ENCODE data around the gene CRYL1.

Gene CRYL1

DNA sequence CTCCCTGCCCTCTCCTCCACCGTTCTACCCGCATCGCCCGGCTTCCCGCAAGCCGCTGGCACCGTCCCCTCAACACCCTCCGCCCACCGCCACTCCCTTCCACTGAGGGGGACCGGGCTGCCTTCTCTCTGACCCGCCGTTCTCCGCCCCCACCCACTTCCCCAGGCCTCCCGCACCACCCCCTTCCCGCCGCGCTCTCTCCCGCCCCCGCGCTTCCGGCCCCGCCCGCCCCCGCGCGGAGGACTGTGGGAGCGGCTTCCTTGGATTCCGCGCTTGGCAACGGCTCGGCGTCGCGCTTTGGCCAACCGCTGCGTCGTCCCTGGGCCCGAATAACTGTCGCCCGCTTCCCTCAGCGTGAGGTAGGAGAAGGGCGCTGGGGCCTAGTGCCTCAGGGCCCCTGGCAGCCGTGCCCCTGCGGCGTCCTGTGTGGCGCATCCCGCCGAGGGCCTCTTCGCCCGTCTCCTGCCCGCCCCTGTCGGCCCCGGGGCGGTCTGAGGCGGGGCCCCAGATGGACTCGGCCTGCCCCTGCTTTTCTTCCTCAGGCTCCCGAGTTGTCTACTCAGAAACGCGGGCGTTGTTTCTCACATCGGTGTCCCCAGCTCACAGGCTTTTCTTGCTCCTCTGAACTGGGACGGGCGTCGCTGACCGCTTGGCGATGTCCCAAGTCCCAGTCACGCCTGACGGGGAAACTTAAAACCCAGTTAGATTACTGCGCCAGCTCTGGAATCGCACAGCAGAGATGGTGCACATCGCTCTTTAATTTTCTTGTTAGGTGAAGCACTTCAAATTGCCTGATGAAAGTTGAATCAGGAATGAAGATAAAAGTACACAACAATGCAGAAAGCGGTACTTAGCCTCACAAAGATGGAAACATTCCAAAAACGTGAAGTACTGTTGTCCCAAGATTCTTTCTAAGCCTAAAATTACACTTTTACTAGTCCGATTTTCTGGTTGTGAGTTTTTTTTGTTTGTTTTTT is 41.5 kb upstream of the CRYL1 start, which contains the start of gene IFT88:
IFT88 (plus strand) TSS at position 260 of the 977 bp plus-strand sequence. CDS start 7,229 bp downstream, outside the sequence.
- Histone ChIP-seq H3F3A (ENCODE audit: insufficient read depth) (0 out of 2 replicates have a peak, but pooled peaks cover 3% of the 10 kb centered on the region), H3K27ac (ENCODE audit: low read depth, low read length) (peak within 1 kb of the TSS; percentile 58), H3K4me2 (ENCODE audit: low read depth, low read length, poor library complexity, severe bottlenecking) (peak within 1 kb of the TSS; percentile 95), H3K9ac (ENCODE audit: low read length) (peak within 1 kb of the TSS; percentile 72), H3K9me2 (replicated peaks; ENCODE audit: insufficient read depth, low read length) (no peaks in the 10 kb centered on the region), H2AFZ (ENCODE audit: low read depth, low read length, severe bottlenecking) (peak within 1 kb of the TSS; percentile 95), H3K9me3 (ENCODE audit: insufficient read depth, low read length) (peaks cover 6% of the 10 kb centered on the region; the same call in 1 of the 2 replicates), H3K4me3 (ENCODE audit: insufficient read depth, low read length, poor library complexity, severe bottlenecking) (peak within 1 kb of the TSS; percentile 66), H3K79me2 (ENCODE audit: insufficient read depth, low read length) (no peaks in the 10 kb centered on the region), H3K27me3 (ENCODE audit: low read length) (no peaks in the 10 kb centered on the region), H3K36me3 (ENCODE audit: low read length) (no peaks in the 10 kb centered on the region), H4K20me1 (ENCODE audit: low read depth, low read length) (no peaks in the 10 kb centered on the region)
- no peak for TF ChIP-seq EZH2phosphoT487 (conservative IDR thresholded peaks at IDR 0.05; ENCODE audit: low read length)
- TF ChIP-seq, protein P1, sequence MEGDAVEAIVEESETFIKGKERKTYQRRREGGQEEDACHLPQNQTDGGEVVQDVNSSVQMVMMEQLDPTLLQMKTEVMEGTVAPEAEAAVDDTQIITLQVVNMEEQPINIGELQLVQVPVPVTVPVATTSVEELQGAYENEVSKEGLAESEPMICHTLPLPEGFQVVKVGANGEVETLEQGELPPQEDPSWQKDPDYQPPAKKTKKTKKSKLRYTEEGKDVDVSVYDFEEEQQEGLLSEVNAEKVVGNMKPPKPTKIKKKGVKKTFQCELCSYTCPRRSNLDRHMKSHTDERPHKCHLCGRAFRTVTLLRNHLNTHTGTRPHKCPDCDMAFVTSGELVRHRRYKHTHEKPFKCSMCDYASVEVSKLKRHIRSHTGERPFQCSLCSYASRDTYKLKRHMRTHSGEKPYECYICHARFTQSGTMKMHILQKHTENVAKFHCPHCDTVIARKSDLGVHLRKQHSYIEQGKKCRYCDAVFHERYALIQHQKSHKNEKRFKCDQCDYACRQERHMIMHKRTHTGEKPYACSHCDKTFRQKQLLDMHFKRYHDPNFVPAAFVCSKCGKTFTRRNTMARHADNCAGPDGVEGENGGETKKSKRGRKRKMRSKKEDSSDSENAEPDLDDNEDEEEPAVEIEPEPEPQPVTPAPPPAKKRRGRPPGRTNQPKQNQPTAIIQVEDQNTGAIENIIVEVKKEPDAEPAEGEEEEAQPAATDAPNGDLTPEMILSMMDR (IDR thresholded peaks at IDR 0.05; ENCODE audit: insufficient read depth, low read length, poor library complexity, severe bottlenecking): no peak

GRCh38 chr13:20566468-20566897 is 40.8 kb upstream of the CRYL1 start:
- H3K36me3 ChIP-seq (ENCODE audit: low read length): no peaks in the 10 kb centered on the region
- no peaks in the 10 kb centered on the region for H4K20me1 ChIP-seq (ENCODE audit: low read depth, low read length)
- no peaks in the 10 kb centered on the region for H3K9me2 ChIP-seq (replicated peaks; ENCODE audit: insufficient read depth, low read length)
- H3F3A ChIP-seq (ENCODE audit: insufficient read depth): 0 out of 2 replicates have a peak, but pooled peaks cover 3% of the 10 kb centered on the region
- H3K4me2 ChIP-seq (ENCODE audit: low read depth, low read length, poor library complexity, severe bottlenecking): peak overlapping the region; percentile 95
- H2AFZ ChIP-seq (ENCODE audit: low read depth, low read length, severe bottlenecking): peak overlapping the region; percentile 73
- TF ChIP-seq EZH2phosphoT487 (conservative IDR thresholded peaks at IDR 0.05; ENCODE audit: low read length): no peak
- TF ChIP-seq, protein P1 (IDR thresholded peaks at IDR 0.05; ENCODE audit: insufficient read depth, low read length, poor library complexity, severe bottlenecking): no peak
- peak overlapping the region; percentile 72 for H3K9ac ChIP-seq (ENCODE audit: low read length)
- H3K79me2 ChIP-seq (ENCODE audit: insufficient read depth, low read length): no peaks in the 10 kb centered on the region
- H3K4me3 ChIP-seq (ENCODE audit: insufficient read depth, low read length, poor library complexity, severe bottlenecking): peak overlapping the region; percentile 66
- peaks cover 6% of the 10 kb centered on the region; the same call in 1 of the 2 replicates for H3K9me3 ChIP-seq (ENCODE audit: insufficient read depth, low read length)
- no peaks in the 10 kb centered on the region for H3K27me3 ChIP-seq (ENCODE audit: low read length)
- H3K27ac ChIP-seq (ENCODE audit: low read depth, low read length): peak overlapping the region; percentile 58

- TF ChIP-seq, protein P1 (IDR thresholded peaks at IDR 0.05; ENCODE audit: insufficient read depth, low read length, poor library complexity, severe bottlenecking): no peak
- no peak for TF ChIP-seq EZH2phosphoT487 (conservative IDR thresholded peaks at IDR 0.05; ENCODE audit: low read length)
- H2AFZ ChIP-seq (ENCODE audit: low read depth, low read length, severe bottlenecking): no peak overlapping the region
- no peaks in the 10 kb centered on the region for H4K20me1 ChIP-seq (ENCODE audit: low read depth, low read length)
- H3K79me2 ChIP-seq (ENCODE audit: insufficient read depth, low read length): no peaks in the 10 kb centered on the region
- no peaks in the 10 kb centered on the region for H3K36me3 ChIP-seq (ENCODE audit: low read length)
- no peak overlapping the region for H3K4me2 ChIP-seq (ENCODE audit: low read depth, low read length, poor library complexity, severe bottlenecking)
- H3K27ac ChIP-seq (ENCODE audit: low read depth, low read length): no peak overlapping the region
- 0 out of 2 replicates have a peak, but pooled peaks cover 3% of the 10 kb centered on the region for H3F3A ChIP-seq (ENCODE audit: insufficient read depth)
- H3K27me3 ChIP-seq (ENCODE audit: low read length): no peaks in the 10 kb centered on the region
- no peak overlapping the region for H3K9ac ChIP-seq (ENCODE audit: low read length)
- no peak overlapping the region for H3K4me3 ChIP-seq (ENCODE audit: insufficient read depth, low read length, poor library complexity, severe bottlenecking)
- peaks cover 6% of the 10 kb centered on the region; the same call in 1 of the 2 replicates for H3K9me3 ChIP-seq (ENCODE audit: insufficient read depth, low read length)
- no peaks in the 10 kb centered on the region for H3K9me2 ChIP-seq (replicated peaks; ENCODE audit: insufficient read depth, low read length)
These were observed 39.6 kb upstream of the CRYL1 start for GRCh38 chr13:20565115-20565736.

Data from SU-DHL-6 (cell line).